Neural cell (in vitro differentiated cells): ENCODE results near the gene SOX4.

ENCODE experiments used
- CTCF ChIP-seq: fragments of 450-650 bp; IDR thresholded peaks from 2 replicates; pipeline ENCODE4 v1.5.1; 2014; ENCODE audit warnings: antibody characterized with exemption, mild to moderate bottlenecking, moderate library complexity; ENCODE audit not compliant: poor library complexity, severe bottlenecking
- EZH2 ChIP-seq: fragments of 200-600, 300-800 bp; shearing (Covaris generic), sonication (generic); IDR thresholded peaks from 2 replicates; pipeline ENCODE4 v1.6.1; 2014; ENCODE audit warnings: antibody characterized with exemption, low read length, borderline replicate concordance, mild to moderate bottlenecking; ENCODE audit not compliant: insufficient read depth, poor library complexity, severe bottlenecking

- TF ChIP-seq CTCF (no peak), EZH2 (no peak)
These were observed 10.9 kb upstream of the SOX4 start for GRCh38 chr6:21582651-21583050.
